Neuronal stem cell (in vitro differentiated cells): ENCODE measurements around the gene NFIX.

ENCODE experiments used
- DNase-seq: peaks from one replicate; pipeline ENCODE4 v3.0.0-alpha.2; 2013; ENCODE audit warnings: low spot score
- H2AFZ ChIP-seq: one replicate; pipeline ENCODE4 v1.6.1; 2013; ENCODE audit warnings: mild to moderate bottlenecking, low read length, inconsistent platforms
- H2AK5ac ChIP-seq: 2 replicates; pipeline ENCODE4 v1.6.1; 2013; ENCODE audit warnings: low read depth, mild to moderate bottlenecking, inconsistent platforms, low read length, moderate library complexity, mixed read lengths
- H2BK120ac ChIP-seq: 2 replicates; pipeline ENCODE4 v1.6.1; 2013; ENCODE audit warnings: low read depth, mild to moderate bottlenecking, inconsistent platforms, low read length, moderate library complexity, mixed read lengths
- H2BK12ac ChIP-seq: one replicate; pipeline ENCODE4 v1.6.1; 2013; ENCODE audit warnings: low read length, inconsistent platforms
- H2BK15ac ChIP-seq: 2 replicates; pipeline ENCODE4 v1.6.1; 2013; ENCODE audit warnings: mild to moderate bottlenecking, low read length, inconsistent platforms, mixed read lengths
- H2BK5ac ChIP-seq: one replicate; pipeline ENCODE4 v1.6.1; 2013; ENCODE audit warnings: inconsistent platforms, mild to moderate bottlenecking, low read length, moderate library complexity
- H3K14ac ChIP-seq: one replicate; pipeline ENCODE4 v1.6.1; 2013; ENCODE audit warnings: low read length, inconsistent platforms
- H3K18ac ChIP-seq: 2 replicates; pipeline ENCODE4 v1.6.1; 2013; ENCODE audit warnings: low read length, inconsistent platforms
- H3K23ac ChIP-seq: 2 replicates; pipeline ENCODE4 v1.6.1; 2013; ENCODE audit warnings: low read depth, mild to moderate bottlenecking, mixed read lengths, low read length, inconsistent platforms; ENCODE audit not compliant: poor library complexity
- H3K27ac ChIP-seq: replicated peaks from 3 replicates; pipeline ENCODE4 v1.5.1; 2013; ENCODE audit warnings: low read length, inconsistent platforms
- H3K27me3 ChIP-seq, 3 experiments: 2 replicates each; pipeline ENCODE4 v1.6.1; 2013; ENCODE audit warnings: low read length in 3 of 3, mild to moderate bottlenecking in 2 of 3, inconsistent platforms in 1 of 3, low read depth in 1 of 3, mixed read lengths in 1 of 3, moderate library complexity in 1 of 3; ENCODE audit not compliant: control insufficient read depth in 3 of 3, insufficient read depth in 3 of 3
- H3K36me3 ChIP-seq, 2 donors: replicated peaks in 1 of 2; 2 replicates each; pipeline ENCODE4 v1.6.1; 2013; ENCODE audit warnings: low read length in 2 of 2; ENCODE audit not compliant: control insufficient read depth in 2 of 2, insufficient read depth in 2 of 2
- H3K4ac ChIP-seq: 2 replicates; pipeline ENCODE4 v1.6.1; 2013; ENCODE audit warnings: inconsistent platforms, mild to moderate bottlenecking, low read length, moderate library complexity
- H3K4me1 ChIP-seq, 2 donors: 1 replicate in 1 of 2; 2 replicates in 1 of 2; pipeline ENCODE4 v1.6.1; 2013; ENCODE audit warnings: low read length in 2 of 2, low read depth in 1 of 2; ENCODE audit not compliant: control insufficient read depth in 2 of 2, insufficient read depth in 1 of 2
- H3K4me2 ChIP-seq: one replicate; pipeline ENCODE4 v1.6.1; 2013; ENCODE audit warnings: mild to moderate bottlenecking, low read length, inconsistent platforms; ENCODE audit not compliant: insufficient read depth, poor library complexity, severe bottlenecking
- H3K4me3 ChIP-seq, 2 donors: 2 replicates each; pipeline ENCODE4 v1.5.1; 2013; ENCODE audit warnings: low read length in 2 of 2, mild to moderate bottlenecking in 2 of 2, inconsistent platforms in 1 of 2, moderate library complexity in 1 of 2
- H3K79me1 ChIP-seq: one replicate; pipeline ENCODE4 v1.6.1; 2013; ENCODE audit warnings: low read depth, mild to moderate bottlenecking, inconsistent platforms, low read length, moderate library complexity
- H3K9ac ChIP-seq: one replicate; pipeline ENCODE4 v1.6.1; 2013; ENCODE audit warnings: mild to moderate bottlenecking, low read depth, low read length, inconsistent platforms; ENCODE audit not compliant: poor library complexity
- H3K9me3 ChIP-seq, 2 donors: replicated peaks in 1 of 2; 2 replicates each; pipeline versions ENCODE3 to v1.6.1; 2013; ENCODE audit warnings: low read length in 2 of 2, mild to moderate bottlenecking in 2 of 2, inconsistent platforms in 1 of 2, low read depth in 1 of 2, mixed read lengths in 1 of 2, moderate library complexity in 1 of 2; ENCODE audit not compliant: control insufficient read depth in 2 of 2, insufficient read depth in 1 of 2
- H4K8ac ChIP-seq: one replicate; pipeline ENCODE4 v1.6.1; 2013; ENCODE audit warnings: low read depth, mild to moderate bottlenecking, inconsistent platforms, low read length, moderate library complexity
- H4K91ac ChIP-seq: one replicate; pipeline ENCODE4 v1.6.1; 2013; ENCODE audit warnings: low read length, low read depth, mild to moderate bottlenecking, inconsistent platforms; ENCODE audit not compliant: poor library complexity
- WGBS, 2 donors: extraction: QIAGEN DNeasy Blood & Tissue Kit; methylation state at CpG; one replicate each; pipeline ENCODE4 v1.1.7; 2013; ENCODE audit warnings: missing lambda C conversion rate in 2 of 2, mixed read lengths in 1 of 2; ENCODE audit not compliant: insufficient read length in 2 of 2, insufficient replicate concordance in 1 of 2; ENCODE audit errors: extremely low coverage in 2 of 2; 5-methylcytosine and 5-hydroxymethylcytosine counted together

NFIX gene

GRCh38 chr19:13138171-13138915 is 143.1 kb downstream of the NFIX start:
- Histone ChIP-seq H2BK5ac (no peak overlapping the region), H2BK12ac (no peak overlapping the region), H2AFZ (no peak overlapping the region), H3K4me1 (no peaks in the 10 kb centered on the region), H3K23ac (peak overlapping the region; percentile 43), H3K18ac (no peak overlapping the region), H3K9ac (peak overlapping the region; percentile 70), H3K79me1 (peaks cover 27% of the 10 kb centered on the region), H3K4me3 (no peak overlapping the region), H3K27me3 (no peaks in the 10 kb centered on the region), H2AK5ac (no peak overlapping the region), H2BK15ac (no peak overlapping the region), H3K27ac (no peak overlapping the region), H3K9me3 (no peaks in the 10 kb centered on the region), H4K91ac (no peak overlapping the region), H3K4ac (no peak overlapping the region), H4K8ac (no peak overlapping the region), H2BK120ac (no peak overlapping the region), H3K36me3 (peaks cover 40 to 65% of the 10 kb centered on the region in 2 donors), H3K4me2 (no peak overlapping the region), H3K14ac (peak overlapping the region; percentile 38)
- DNase-seq, result no peak
- no CpG with 5 or more reads among the region's 40 CpGs for WGBS, 2 donors

GRCh38 chr19:13138916-13139198 is 143.6 kb downstream of the NFIX start:
- no peak overlapping the region for H2BK15ac ChIP-seq
- H3K27ac ChIP-seq, result no peak overlapping the region
- no peak overlapping the region for H2AK5ac ChIP-seq
- no peak overlapping the region for H2BK12ac ChIP-seq
- H3K4me1 ChIP-seq, result no peaks in the 10 kb centered on the region
- peaks cover 27% of the 10 kb centered on the region for H3K79me1 ChIP-seq
- no peaks in the 10 kb centered on the region for H3K27me3 ChIP-seq
- no peak overlapping the region for H3K4me3 ChIP-seq
- H3K36me3 ChIP-seq, result peaks cover 40 to 61% of the 10 kb centered on the region in 2 donors
- no peak overlapping the region for H2AFZ ChIP-seq
- DNase-seq, result no peak
- H4K8ac ChIP-seq, result no peak overlapping the region
- H4K91ac ChIP-seq, result no peak overlapping the region
- H2BK5ac ChIP-seq, result no peak overlapping the region
- WGBS, 2 donors, result no CpG with 5 or more reads among the region's 10 CpGs
- H3K14ac ChIP-seq, result no peak overlapping the region
- H3K9me3 ChIP-seq, result no peaks in the 10 kb centered on the region
- H3K9ac ChIP-seq, result no peak overlapping the region
- H2BK120ac ChIP-seq, result no peak overlapping the region
- no peak overlapping the region for H3K4ac ChIP-seq
- no peak overlapping the region for H3K23ac ChIP-seq
- no peak overlapping the region for H3K4me2 ChIP-seq
- H3K18ac ChIP-seq, result no peak overlapping the region

GRCh38 chr19:13139633-13140311 is 144.5 kb downstream of the NFIX start:
- peaks cover 42 to 62% of the 10 kb centered on the region in 2 donors for H3K36me3 ChIP-seq
- H4K8ac ChIP-seq, result no peak overlapping the region
- no peak overlapping the region for H3K23ac ChIP-seq
- H3K27ac ChIP-seq, result no peak overlapping the region
- no peak for DNase-seq
- no CpG with 5 or more reads among the region's 11 CpGs for WGBS, 2 donors
- no peak overlapping the region for H2BK120ac ChIP-seq
- peaks cover 21% of the 10 kb centered on the region for H3K79me1 ChIP-seq
- no peak overlapping the region for H3K14ac ChIP-seq
- H2BK12ac ChIP-seq, result no peak overlapping the region
- no peaks in the 10 kb centered on the region for H3K9me3 ChIP-seq
- no peak overlapping the region for H4K91ac ChIP-seq
- no peak overlapping the region for H3K4me3 ChIP-seq
- H2AFZ ChIP-seq, result no peak overlapping the region
- H3K4me2 ChIP-seq, result no peak overlapping the region
- H3K4me1 ChIP-seq, result no peaks in the 10 kb centered on the region
- no peak overlapping the region for H2BK5ac ChIP-seq
- H2BK15ac ChIP-seq, result no peak overlapping the region
- H3K4ac ChIP-seq, result no peak overlapping the region
- H2AK5ac ChIP-seq, result no peak overlapping the region
- no peaks in the 10 kb centered on the region for H3K27me3 ChIP-seq
- no peak overlapping the region for H3K9ac ChIP-seq
- H3K18ac ChIP-seq, result no peak overlapping the region

- Histone ChIP-seq H2AK5ac (no peak overlapping the region), H2BK120ac (no peak overlapping the region), H3K18ac (no peak overlapping the region), H2BK12ac (no peak overlapping the region), H3K23ac (no peak overlapping the region), H2AFZ (no peak overlapping the region), H3K4me1 (peaks cover 2 to 3% of the 10 kb centered on the region in 2 donors), H3K9me3 (no peaks in the 10 kb centered on the region), H2BK5ac (no peak overlapping the region), H3K4me2 (no peak overlapping the region), H3K14ac (no peak overlapping the region), H3K27me3 (no peaks in the 10 kb centered on the region), H3K27ac (no peak overlapping the region), H3K9ac (no peak overlapping the region), H4K8ac (no peak overlapping the region), H4K91ac (no peak overlapping the region), H3K79me1 (peaks cover 5% of the 10 kb centered on the region), H3K4me3 (no peak overlapping the region), H3K36me3 (peaks cover 5 to 16% of the 10 kb centered on the region in 2 donors), H2BK15ac (no peak overlapping the region), H3K4ac (no peak overlapping the region)
- no peak for DNase-seq
- no CpG with 5 or more reads among the region's 16 CpGs for WGBS, 2 donors
Measured at GRCh38 chr19:13146763-13147563, 151.7 kb downstream of the NFIX start.
